Activated T-cell treated with anti-CD3 and anti-CD28 coated beads, Interleukin-2, amount 50 U/mL, for 72 hours (primary cell): ENCODE measurements around the gene LRRC4C. TPM values are rescaled to one million over a fixed set of nuclear protein-coding genes. Genes with fewer than 3 reads are reported as not detected.
A peak's percentile ranks its signal among the peaks of the same experiment; 100 is the strongest.

ENCODE experiments used
- ATAC-seq, 2 donors: fragments of 150-1000 bp; cut with Tn5 transposase; replicated peaks in 1 of 2; 2 replicates each; pipeline ENCODE4 v1.10.0; 2021; ENCODE audit warnings: moderate library complexity in 2 of 2, mild to moderate bottlenecking in 1 of 2
- DNase-seq, 2 donors: peaks; one replicate each; pipeline ENCODE4 v3.0.0; 2021 to 2022; ENCODE audit warnings: mixed read lengths in 1 of 2
- H3K27ac Mint-ChIP-seq: one replicate; pipeline ENCODE4 v1.8.0; 2022; ENCODE audit warnings: mild to moderate bottlenecking, moderate library complexity, mixed read lengths
- H3K27me3 Mint-ChIP-seq: one replicate; pipeline ENCODE4 v1.8.0; 2022; ENCODE audit warnings: low read depth, mixed read lengths
- H3K36me3 Mint-ChIP-seq, 2 donors: one replicate each; pipeline ENCODE4 v1.8.0; 2022; ENCODE audit warnings: mixed read lengths in 2 of 2, mild to moderate bottlenecking in 1 of 2; ENCODE audit not compliant: insufficient read depth in 2 of 2
- H3K4me1 Mint-ChIP-seq: one replicate; pipeline ENCODE4 v1.8.0; 2022; ENCODE audit warnings: low read depth, mixed read lengths
- H3K4me3 Mint-ChIP-seq, 2 donors: one replicate each; pipeline ENCODE4 v1.8.0; 2022; ENCODE audit warnings: mild to moderate bottlenecking in 2 of 2, mixed read lengths in 2 of 2, moderate library complexity in 2 of 2
- H3K9me3 Mint-ChIP-seq, 2 donors: one replicate each; pipeline ENCODE4 v1.8.0; 2022; ENCODE audit warnings: mixed read lengths in 2 of 2
- total RNA-seq, 2 donors: library from RNA; stranded (reverse); gene quantifications; one replicate each; pipeline ENCODE4 v1.2.3, GENCODE V29; 2022

LRRC4C gene
- total RNA-seq, 2 donors from 2014 or later, result not detected

DNA sequence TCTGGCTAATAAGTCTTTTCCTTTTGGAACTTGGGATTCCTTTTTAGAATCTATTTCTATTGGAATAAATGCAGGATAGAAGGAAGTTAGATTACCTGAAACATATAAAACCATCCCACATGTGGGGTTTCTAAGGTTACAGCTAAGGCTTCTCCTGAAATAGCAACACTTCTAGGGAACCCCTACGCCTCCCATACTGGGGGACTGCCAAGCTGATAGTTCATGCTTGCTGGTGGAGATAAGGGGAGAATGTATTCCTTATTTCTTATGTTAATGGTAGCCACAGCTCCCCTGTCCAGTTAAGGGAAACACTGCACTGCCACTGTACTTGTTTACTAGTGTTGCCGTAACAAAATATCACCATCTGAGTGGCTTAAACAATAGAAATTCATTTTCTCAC lies 1189.6 kb downstream of the LRRC4C start:
- no peak overlapping the region for H3K4me3 Mint-ChIP-seq
- H3K4me1 Mint-ChIP-seq, result no peaks in the 10 kb centered on the region
- H3K9me3 Mint-ChIP-seq, result peaks cover 3 to 4% of the 10 kb centered on the region in 2 donors
- H3K27ac Mint-ChIP-seq, result no peak overlapping the region
- ATAC-seq (no peak), DNase-seq (no peak)
- no peaks in the 10 kb centered on the region for H3K36me3 Mint-ChIP-seq
- no peaks in the 10 kb centered on the region for H3K27me3 Mint-ChIP-seq

- no peak overlapping the region for H3K27ac Mint-ChIP-seq
- no peaks in the 10 kb centered on the region for H3K36me3 Mint-ChIP-seq
- ATAC-seq, result no peak
- H3K9me3 Mint-ChIP-seq, result peaks cover 3 to 4% of the 10 kb centered on the region in 2 donors
- no peaks in the 10 kb centered on the region for H3K27me3 Mint-ChIP-seq
- H3K4me3 Mint-ChIP-seq, result no peak overlapping the region
- DNase-seq, result no peak
- H3K4me1 Mint-ChIP-seq, result no peaks in the 10 kb centered on the region
Measured at GRCh38 chr11:40268551-40268950, 1190.9 kb downstream of the LRRC4C start.

GRCh38 chr11:40255457-40255856 lies 1204.0 kb downstream of the LRRC4C start:
- H3K9me3 Mint-ChIP-seq, result peaks cover 3 to 8% of the 10 kb centered on the region in 2 donors
- H3K27ac Mint-ChIP-seq, result no peak overlapping the region
- no peaks in the 10 kb centered on the region for H3K36me3 Mint-ChIP-seq
- H3K4me1 Mint-ChIP-seq, result no peaks in the 10 kb centered on the region
- no peak for DNase-seq
- no peak for ATAC-seq
- H3K4me3 Mint-ChIP-seq, result no peak overlapping the region
- no peaks in the 10 kb centered on the region for H3K27me3 Mint-ChIP-seq

DNA sequence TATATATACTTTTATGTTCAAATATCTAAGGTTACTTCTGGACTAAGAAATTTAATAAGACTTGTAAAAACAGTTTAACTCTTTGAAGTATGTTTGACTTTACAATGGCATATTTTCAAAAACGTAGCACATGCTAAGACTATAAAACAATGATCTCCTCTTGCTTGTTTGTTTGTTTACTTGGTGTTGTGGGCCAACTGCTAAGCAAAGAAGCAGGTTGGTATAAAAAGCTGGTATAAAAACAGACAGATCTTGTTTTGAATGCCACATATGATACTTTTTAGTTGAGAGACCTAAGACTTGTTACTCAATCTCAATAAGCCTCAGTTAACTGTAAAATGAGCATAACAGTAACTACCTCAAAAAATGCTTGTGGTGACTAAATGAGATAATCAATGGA lies 1206.3 kb downstream of the LRRC4C start:
- H3K27ac Mint-ChIP-seq, result no peak overlapping the region
- DNase-seq, result no peak
- H3K27me3 Mint-ChIP-seq, result no peaks in the 10 kb centered on the region
- H3K9me3 Mint-ChIP-seq, result peaks cover 3 to 8% of the 10 kb centered on the region in 2 donors
- H3K4me3 Mint-ChIP-seq, result no peak overlapping the region
- no peak for ATAC-seq
- H3K4me1 Mint-ChIP-seq, result no peaks in the 10 kb centered on the region
- H3K36me3 Mint-ChIP-seq, result no peaks in the 10 kb centered on the region

DNA sequence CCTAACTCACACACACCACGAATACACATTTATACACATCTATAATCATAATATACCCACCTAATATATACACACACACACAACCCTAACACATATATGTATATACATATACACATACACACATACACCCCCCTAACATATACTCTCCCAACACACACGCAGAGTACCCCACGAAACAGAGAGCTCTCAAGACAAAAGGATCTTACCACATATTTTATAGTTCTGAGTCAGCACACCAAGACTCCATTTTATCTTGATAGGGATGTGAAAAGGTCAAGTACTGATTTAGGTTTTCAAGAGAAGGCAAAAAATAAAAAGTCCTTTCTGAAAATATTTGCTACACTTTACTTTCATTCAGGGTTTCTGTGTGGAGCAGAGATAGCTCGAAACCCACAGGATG lies 1207.2 kb downstream of the LRRC4C start:
- Mint-ChIP-seq H3K4me1 (no peaks in the 10 kb centered on the region), H3K36me3 (no peaks in the 10 kb centered on the region), H3K4me3 (no peak overlapping the region), H3K27ac (no peak overlapping the region), H3K9me3 (peaks cover 3 to 8% of the 10 kb centered on the region in 2 donors), H3K27me3 (no peaks in the 10 kb centered on the region)
- no peak for ATAC-seq
- no peak for DNase-seq

GRCh38 chr11:40246983-40247382 lies 1212.5 kb downstream of the LRRC4C start:
- Mint-ChIP-seq H3K36me3 (no peaks in the 10 kb centered on the region), H3K4me1 (no peaks in the 10 kb centered on the region), H3K27ac (no peak overlapping the region), H3K9me3 (peaks cover under 1 to 4% of the 10 kb centered on the region in 2 donors), H3K4me3 (no peak overlapping the region), H3K27me3 (no peaks in the 10 kb centered on the region)
- ATAC-seq (no peak), DNase-seq (no peak)

DNA sequence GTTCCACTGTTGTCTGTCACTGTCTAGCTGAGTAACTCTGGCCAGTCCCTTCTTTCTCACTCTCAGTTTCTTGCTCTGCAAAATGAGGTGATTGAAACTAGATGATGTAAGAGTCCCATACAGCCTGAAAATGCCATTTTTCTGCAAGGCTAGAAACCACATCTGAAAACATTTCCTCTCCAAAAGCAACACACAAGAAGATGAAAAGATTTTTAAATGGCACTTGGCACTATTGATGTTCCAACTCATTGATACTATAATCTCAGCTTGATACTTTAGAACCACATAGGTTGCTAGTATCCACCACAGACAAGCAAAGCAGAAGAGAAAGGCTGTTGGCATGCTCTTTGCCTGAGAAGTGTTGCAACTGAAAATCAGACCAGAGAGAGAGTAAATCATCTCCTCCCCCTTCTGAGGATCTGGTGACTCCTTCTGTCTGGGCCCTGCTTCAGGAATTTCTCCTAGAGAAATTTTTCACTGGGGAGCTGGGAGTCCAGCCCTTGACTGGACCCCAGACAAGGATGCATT lies 1217.9 kb downstream of the LRRC4C start:
- Mint-ChIP-seq H3K27me3 (no peaks in the 10 kb centered on the region), H3K4me3 (no peak overlapping the region), H3K4me1 (no peaks in the 10 kb centered on the region), H3K9me3 (peaks cover 0 to 1% of the 10 kb centered on the region in 2 donors), H3K36me3 (no peaks in the 10 kb centered on the region), H3K27ac (no peak overlapping the region)
- peak in 1 of 2 donors; percentile 60 for ATAC-seq
- no peak for DNase-seq

GRCh38 chr11:40240284-40240683 lies 1219.2 kb downstream of the LRRC4C start:
- ATAC-seq (no peak), DNase-seq (no peak)
- H3K4me1 Mint-ChIP-seq, result no peaks in the 10 kb centered on the region
- no peak overlapping the region for H3K27ac Mint-ChIP-seq
- H3K36me3 Mint-ChIP-seq, result no peaks in the 10 kb centered on the region
- peaks cover 0 to 3% of the 10 kb centered on the region in 2 donors for H3K9me3 Mint-ChIP-seq
- H3K27me3 Mint-ChIP-seq, result no peaks in the 10 kb centered on the region
- H3K4me3 Mint-ChIP-seq, result no peak overlapping the region

- no peaks in the 10 kb centered on the region for H3K27me3 Mint-ChIP-seq
- no peaks in the 10 kb centered on the region for H3K36me3 Mint-ChIP-seq
- no peaks in the 10 kb centered on the region for H3K4me1 Mint-ChIP-seq
- peaks cover 2 to 5% of the 10 kb centered on the region in 2 donors for H3K9me3 Mint-ChIP-seq
- H3K4me3 Mint-ChIP-seq, result no peak overlapping the region
- ATAC-seq (no peak), DNase-seq (no peak)
- no peak overlapping the region for H3K27ac Mint-ChIP-seq
Measured at GRCh38 chr11:40236526-40236925, 1222.9 kb downstream of the LRRC4C start.

DNA sequence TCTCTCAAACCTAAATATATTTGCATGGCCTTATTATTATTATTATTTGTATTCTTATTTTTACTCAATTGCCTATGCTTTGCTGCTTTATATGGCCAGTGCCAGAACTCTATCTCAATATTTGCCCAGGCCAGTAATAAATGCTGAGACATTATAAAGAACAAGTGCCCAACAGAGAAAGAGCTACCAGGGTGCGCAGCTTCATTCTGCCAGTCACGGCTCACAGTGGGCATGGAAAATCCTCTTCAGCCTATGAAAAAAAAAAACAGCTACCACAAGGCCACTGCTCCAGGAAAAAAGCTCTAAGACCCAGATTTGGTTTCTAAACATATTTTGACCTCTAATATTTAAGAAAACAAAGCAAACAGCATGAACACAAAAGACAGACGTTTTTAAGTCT lies 1223.6 kb downstream of the LRRC4C start:
- H3K9me3 Mint-ChIP-seq, result peaks cover 2 to 5% of the 10 kb centered on the region in 2 donors
- ATAC-seq, result no peak
- H3K27me3 Mint-ChIP-seq, result no peaks in the 10 kb centered on the region
- no peak overlapping the region for H3K4me3 Mint-ChIP-seq
- no peaks in the 10 kb centered on the region for H3K4me1 Mint-ChIP-seq
- DNase-seq, result no peak
- H3K27ac Mint-ChIP-seq, result no peak overlapping the region
- no peaks in the 10 kb centered on the region for H3K36me3 Mint-ChIP-seq

DNA sequence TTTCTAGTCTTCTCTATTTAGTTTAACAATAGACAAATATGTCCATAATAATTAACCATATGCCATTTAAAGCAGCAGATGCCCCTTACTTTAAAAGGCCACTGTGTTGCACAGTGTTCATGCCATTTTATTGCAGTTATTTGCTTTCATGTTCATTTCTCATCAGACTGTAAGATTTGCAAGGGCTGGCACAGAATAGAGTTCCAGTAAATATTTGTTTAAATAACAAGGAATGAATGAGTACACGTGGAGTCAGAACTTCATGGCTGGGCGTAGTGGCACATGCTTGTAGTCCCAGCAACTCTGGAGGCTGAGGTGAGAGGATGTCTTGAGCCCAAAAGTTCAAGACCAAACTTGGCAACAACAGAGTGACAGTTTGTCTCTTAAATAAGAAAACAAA lies 1228.6 kb downstream of the LRRC4C start:
- DNase-seq, result no peak
- H3K27ac Mint-ChIP-seq, result no peak overlapping the region
- no peaks in the 10 kb centered on the region for H3K4me1 Mint-ChIP-seq
- H3K27me3 Mint-ChIP-seq, result no peaks in the 10 kb centered on the region
- no peak for ATAC-seq
- no peak overlapping the region for H3K4me3 Mint-ChIP-seq
- no peaks in the 10 kb centered on the region for H3K36me3 Mint-ChIP-seq
- peaks cover 2 to 12% of the 10 kb centered on the region in 2 donors for H3K9me3 Mint-ChIP-seq

GRCh38 chr11:40228662-40229061 lies 1230.8 kb downstream of the LRRC4C start:
- Mint-ChIP-seq H3K9me3 (peaks cover 2 to 12% of the 10 kb centered on the region in 2 donors), H3K4me3 (no peak overlapping the region), H3K27me3 (no peaks in the 10 kb centered on the region), H3K4me1 (no peaks in the 10 kb centered on the region), H3K27ac (no peak overlapping the region), H3K36me3 (no peaks in the 10 kb centered on the region)
- DNase-seq (no peak), ATAC-seq (no peak)

DNA sequence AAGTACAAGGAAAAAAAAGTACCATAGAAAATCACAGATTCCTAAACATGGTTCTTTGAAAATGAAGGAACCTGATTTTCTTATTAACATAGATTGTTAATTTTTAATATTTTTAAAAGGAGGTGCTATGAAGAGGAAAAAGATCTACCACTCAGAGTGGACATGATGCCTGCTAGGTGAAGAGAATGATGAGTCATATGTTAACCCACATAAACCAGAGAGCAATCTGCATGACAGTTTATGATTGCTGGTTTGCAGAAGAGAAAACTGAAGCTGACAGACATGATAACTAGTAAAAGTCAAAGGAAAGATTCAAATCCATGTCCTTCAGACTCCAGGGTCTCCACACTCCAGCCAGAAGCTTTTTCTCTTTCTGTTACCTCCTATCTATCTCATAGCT lies 1231.7 kb downstream of the LRRC4C start:
- Mint-ChIP-seq H3K27me3 (no peaks in the 10 kb centered on the region), H3K4me3 (no peak overlapping the region), H3K27ac (no peak overlapping the region), H3K4me1 (no peaks in the 10 kb centered on the region), H3K9me3 (peaks cover 4 to 10% of the 10 kb centered on the region in 2 donors), H3K36me3 (no peaks in the 10 kb centered on the region)
- no peak for DNase-seq
- ATAC-seq, result no peak

- DNase-seq, result no peak
Measured at GRCh38 chr11:40226654-40227053, 1232.8 kb downstream of the LRRC4C start.

More at GRCh38 chr11:40226654-40227053, 1232.8 kb downstream of the LRRC4C start:
- Mint-ChIP-seq H3K4me1 (no peaks in the 10 kb centered on the region), H3K4me3 (no peak overlapping the region), H3K36me3 (no peaks in the 10 kb centered on the region), H3K9me3 (peaks cover 6 to 9% of the 10 kb centered on the region in 2 donors), H3K27me3 (no peaks in the 10 kb centered on the region), H3K27ac (no peak overlapping the region)
- ATAC-seq, result no peak
